Neutrophil (primary cell): ENCODE data around the gene CNNM3.

Experiments used
- H3K27ac ChIP-seq: fragments of 200-600 bp; sonication (generic); 2 replicates; pipeline ENCODE4 v1.5.1; 2016; ENCODE audit warnings: mild to moderate bottlenecking, moderate library complexity
- H3K27me3 ChIP-seq: fragments of 200-600 bp; sonication (generic); 2 replicates; pipeline ENCODE4 v1.6.0; 2016; ENCODE audit warnings: mild to moderate bottlenecking
- H3K36me3 ChIP-seq: fragments of 200-600 bp; sonication (generic); 2 replicates; pipeline ENCODE4 v1.5.1; 2017
- H3K4me1 ChIP-seq, 2 experiments: fragments of 200-600 bp in 1 of 2; sonication (generic) in 1 of 2; 1 replicate in 1 of 2; 2 replicates in 1 of 2; pipeline versions ENCODE4 v1.5.1 to v1.6.1; 2013 to 2016; ENCODE audit warnings: low read depth in 1 of 2, low read length in 1 of 2, mild to moderate bottlenecking in 1 of 2, moderate library complexity in 1 of 2; ENCODE audit not compliant: control insufficient read depth in 1 of 2, insufficient read depth in 1 of 2
- H3K4me3 ChIP-seq, 2 experiments: fragments of 200-600 bp in 1 of 2; sonication (generic) in 1 of 2; 1 replicate in 1 of 2; 2 replicates in 1 of 2; pipeline ENCODE4 v1.5.1; 2013 to 2016; ENCODE audit warnings: low read depth in 1 of 2, low read length in 1 of 2, mild to moderate bottlenecking in 1 of 2, moderate library complexity in 1 of 2
- H3K9me3 ChIP-seq: fragments of 200-600 bp; sonication (generic); 2 replicates; pipeline ENCODE4 v1.5.1; 2016
- TF ChIP-seq, protein P1 (sequence below): fragments of 200-600 bp; sonication (generic); IDR thresholded peaks from 2 replicates; pipeline ENCODE4 v1.5.1; 2016; ENCODE audit warnings: antibody characterized with exemption

Gene CNNM3

DNA sequence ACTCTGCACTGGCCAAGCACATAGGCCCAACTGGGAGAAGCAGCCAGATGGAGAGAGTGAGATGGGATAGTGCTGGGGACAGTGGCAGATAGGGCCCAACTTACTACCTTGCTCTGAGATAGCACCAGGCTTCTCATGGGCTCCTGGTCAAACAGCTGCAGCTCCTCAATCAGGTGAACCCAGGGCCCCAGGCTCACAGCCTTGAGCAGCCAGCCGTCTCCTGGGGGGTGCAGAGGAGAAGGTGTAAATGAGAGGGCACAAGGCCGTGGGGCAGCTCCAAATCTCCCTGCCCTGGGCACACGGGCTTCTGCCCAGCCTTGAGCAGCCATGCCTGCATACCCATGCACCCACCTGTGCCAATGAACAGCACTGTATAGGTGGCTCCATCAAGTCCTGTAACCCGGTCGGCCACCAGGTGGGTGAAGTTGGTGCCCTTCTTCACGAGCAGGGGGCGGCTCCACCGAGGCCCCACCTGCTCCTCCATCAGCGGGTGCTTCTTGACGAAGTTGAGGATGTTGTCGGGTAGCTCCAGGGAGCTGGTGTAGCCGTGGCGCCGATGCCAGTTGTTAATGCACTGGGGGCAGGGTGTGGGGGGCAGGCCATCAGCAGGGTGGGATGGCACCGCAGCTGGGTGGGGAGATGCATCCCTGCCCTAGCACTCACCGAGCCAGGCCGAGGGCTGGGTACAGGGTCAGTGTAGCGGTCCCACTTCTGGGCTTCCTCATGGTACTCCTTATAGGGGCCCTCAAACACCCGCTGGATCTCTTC, 47.7 kb downstream of the CNNM3 start:
- TF ChIP-seq, protein P1, sequence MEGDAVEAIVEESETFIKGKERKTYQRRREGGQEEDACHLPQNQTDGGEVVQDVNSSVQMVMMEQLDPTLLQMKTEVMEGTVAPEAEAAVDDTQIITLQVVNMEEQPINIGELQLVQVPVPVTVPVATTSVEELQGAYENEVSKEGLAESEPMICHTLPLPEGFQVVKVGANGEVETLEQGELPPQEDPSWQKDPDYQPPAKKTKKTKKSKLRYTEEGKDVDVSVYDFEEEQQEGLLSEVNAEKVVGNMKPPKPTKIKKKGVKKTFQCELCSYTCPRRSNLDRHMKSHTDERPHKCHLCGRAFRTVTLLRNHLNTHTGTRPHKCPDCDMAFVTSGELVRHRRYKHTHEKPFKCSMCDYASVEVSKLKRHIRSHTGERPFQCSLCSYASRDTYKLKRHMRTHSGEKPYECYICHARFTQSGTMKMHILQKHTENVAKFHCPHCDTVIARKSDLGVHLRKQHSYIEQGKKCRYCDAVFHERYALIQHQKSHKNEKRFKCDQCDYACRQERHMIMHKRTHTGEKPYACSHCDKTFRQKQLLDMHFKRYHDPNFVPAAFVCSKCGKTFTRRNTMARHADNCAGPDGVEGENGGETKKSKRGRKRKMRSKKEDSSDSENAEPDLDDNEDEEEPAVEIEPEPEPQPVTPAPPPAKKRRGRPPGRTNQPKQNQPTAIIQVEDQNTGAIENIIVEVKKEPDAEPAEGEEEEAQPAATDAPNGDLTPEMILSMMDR = no peak
- H3K9me3 ChIP-seq = no peaks in the 10 kb centered on the region
- no peak overlapping the region for H3K4me3 ChIP-seq
- H3K4me1 ChIP-seq = peaks cover 53 to 77% of the 10 kb centered on the region in 2 experiments
- H3K27ac ChIP-seq = no peak overlapping the region
- H3K27me3 ChIP-seq = peaks cover 98% of the 10 kb centered on the region
- H3K36me3 ChIP-seq = no peaks in the 10 kb centered on the region

DNA sequence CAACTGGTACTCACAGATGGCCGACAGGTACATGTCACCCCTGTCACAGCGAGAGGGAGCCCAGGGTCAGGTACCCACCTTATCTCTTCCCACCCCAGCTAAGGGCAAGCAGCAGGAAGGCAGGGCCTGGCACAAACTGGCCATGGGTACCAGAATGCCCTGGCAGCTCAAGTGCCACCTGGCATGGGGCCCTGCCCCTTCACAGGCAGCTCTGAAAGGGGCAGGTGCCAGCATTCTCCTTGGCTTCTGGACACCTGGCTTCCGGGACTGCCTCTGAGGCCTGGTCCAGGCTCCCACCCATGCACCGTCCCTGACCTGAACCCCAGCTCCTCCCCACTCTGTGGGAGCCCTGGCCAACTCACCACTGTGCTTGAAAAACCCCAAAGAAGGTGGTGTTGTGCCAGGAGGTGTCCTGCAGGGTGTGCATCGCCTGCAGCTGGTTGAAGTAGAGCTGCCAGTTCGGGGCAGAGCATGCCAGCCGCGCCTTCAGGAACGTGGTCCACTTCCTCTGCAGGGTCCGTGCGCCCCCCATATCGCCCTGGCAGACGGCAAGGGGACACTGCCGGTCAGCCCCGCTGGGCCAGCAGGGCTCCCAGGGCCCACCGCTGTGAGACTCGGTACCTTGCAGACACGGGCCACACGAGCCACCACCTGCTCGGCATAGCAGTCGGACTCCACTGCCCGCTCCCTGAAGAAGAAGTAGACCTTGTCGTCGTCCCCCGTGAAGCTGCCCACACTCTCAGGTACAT, 48.4 kb downstream of the CNNM3 start:
- no peaks in the 10 kb centered on the region for H3K9me3 ChIP-seq
- H3K4me3 ChIP-seq = no peak overlapping the region
- peaks cover 57 to 76% of the 10 kb centered on the region in 2 experiments for H3K4me1 ChIP-seq
- peaks cover 98% of the 10 kb centered on the region for H3K27me3 ChIP-seq
- H3K27ac ChIP-seq = no peak overlapping the region
- H3K36me3 ChIP-seq = no peaks in the 10 kb centered on the region
- TF ChIP-seq, protein P1 = no peak

DNA sequence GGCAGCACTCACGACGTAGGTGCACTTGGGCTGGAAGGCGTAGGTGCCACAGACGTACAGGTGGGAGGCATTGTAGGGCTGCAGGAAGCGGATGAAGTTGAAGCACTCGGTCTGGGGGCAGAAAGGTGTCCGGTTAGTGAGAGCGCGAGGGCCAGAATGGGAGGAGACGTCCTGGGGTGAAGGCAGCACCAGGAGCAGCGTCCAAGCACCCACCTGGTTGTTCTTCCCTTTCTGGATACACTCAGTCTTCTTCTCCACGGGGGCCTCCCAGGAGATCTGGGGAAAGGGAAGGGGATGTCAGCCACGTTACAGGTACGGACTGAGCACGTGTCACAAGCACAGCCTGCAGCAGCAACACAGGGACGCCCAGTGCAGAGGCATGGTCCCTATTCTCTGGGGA, 49.6 kb downstream of the CNNM3 start:
- no peaks in the 10 kb centered on the region for H3K9me3 ChIP-seq
- TF ChIP-seq, protein P1 = no peak
- no peak overlapping the region for H3K27ac ChIP-seq
- peaks cover 65 to 79% of the 10 kb centered on the region in 2 experiments for H3K4me1 ChIP-seq
- no peak overlapping the region for H3K4me3 ChIP-seq
- H3K36me3 ChIP-seq = no peaks in the 10 kb centered on the region
- H3K27me3 ChIP-seq = peaks cover 98% of the 10 kb centered on the region

DNA sequence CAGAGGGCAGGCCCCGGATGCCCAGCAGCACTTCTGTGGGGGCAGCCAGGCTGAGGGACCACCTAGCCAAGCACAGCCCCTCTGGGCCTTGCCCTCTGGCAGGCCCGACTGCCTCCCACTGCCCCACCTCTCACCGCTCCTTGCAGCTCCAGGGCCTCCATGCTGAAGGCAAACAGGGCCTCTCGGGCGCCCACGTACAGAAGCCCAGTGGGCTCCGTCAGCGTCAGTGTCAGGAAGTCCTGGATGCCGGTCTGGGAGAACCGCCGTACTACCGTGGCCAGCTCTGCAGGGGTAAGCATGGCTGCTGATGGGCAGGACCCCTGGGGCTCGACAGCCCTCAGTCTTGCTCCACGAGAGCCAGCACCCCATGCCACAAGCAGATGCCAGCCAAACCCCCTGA, 50.1 kb downstream of the CNNM3 start:
- H3K4me1 ChIP-seq = peaks cover 65 to 80% of the 10 kb centered on the region in 2 experiments
- H3K27ac ChIP-seq = no peak overlapping the region
- H3K9me3 ChIP-seq = no peaks in the 10 kb centered on the region
- H3K4me3 ChIP-seq = peak overlapping the region; percentile 43 to 63
- H3K27me3 ChIP-seq = peaks cover 98% of the 10 kb centered on the region
- H3K36me3 ChIP-seq = no peaks in the 10 kb centered on the region
- TF ChIP-seq, protein P1 = no peak

DNA sequence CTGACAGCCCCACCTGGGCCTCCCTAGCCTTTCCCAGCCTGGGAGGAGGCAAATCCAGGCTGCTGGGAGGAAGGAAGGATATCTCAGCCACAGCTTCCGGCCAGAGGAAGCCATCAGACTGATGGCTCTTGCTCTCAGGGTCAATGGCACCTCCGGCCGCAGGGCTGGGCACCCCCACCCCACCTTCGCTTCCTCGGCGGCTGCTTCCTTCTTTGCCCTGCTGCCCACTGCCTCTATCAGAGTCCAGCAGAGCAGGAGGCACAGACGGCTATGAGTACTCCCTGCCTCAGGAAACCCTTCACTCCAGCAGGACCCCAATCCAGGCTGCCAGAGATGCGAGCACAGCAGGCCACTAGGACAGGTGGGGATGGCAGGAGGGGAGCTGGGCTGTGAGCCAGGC, 50.5 kb downstream of the CNNM3 start:
- H3K4me1 ChIP-seq = peaks cover 63 to 76% of the 10 kb centered on the region in 2 experiments

More for the DNA sequence above, 50.5 kb downstream of the CNNM3 start:
- H3K36me3 ChIP-seq = no peaks in the 10 kb centered on the region
- TF ChIP-seq, protein P1 = no peak
- H3K27ac ChIP-seq = no peak overlapping the region
- peaks cover 98% of the 10 kb centered on the region for H3K27me3 ChIP-seq
- no peaks in the 10 kb centered on the region for H3K9me3 ChIP-seq
- H3K4me3 ChIP-seq = peak overlapping the region; percentile 43 to 63
